WTC11 (cell line): ENCODE data around the gene CADM2. TPM values are rescaled to one million over a fixed set of nuclear protein-coding genes. Genes with fewer than 3 reads are reported as not detected.

Experiments
- ATAC-seq: fragments of 200-7000 bp; cut with Tn5 transposase; 2 replicates; pipeline ENCODE4 v1.10.0; 2021; ENCODE audit warnings: mild to moderate bottlenecking, moderate library complexity
- CTCF ChIA-PET: fragments of 300-600 bp; sonication (Branson Sonifier 250); formaldehyde crosslinking; loops from one replicate; lab custom pipeline; 2021; ENCODE audit warnings: antibody characterized with exemption; lab: Charles Lee
- POLR2A ChIA-PET: fragments of 350-600 bp; sonication (Branson Sonifier 250); formaldehyde crosslinking; loops from one replicate; lab custom pipeline; 2021; ENCODE audit warnings: antibody characterized with exemption; lab: Charles Lee
- DNase-seq: peaks from one replicate; pipeline ENCODE4 v3.0.0; 2021; ENCODE audit warnings: low spot score
- H3K27ac Mint-ChIP-seq: 2 replicates; pipeline ENCODE4 v1.8.0; 2021; ENCODE audit warnings: mixed read lengths
- H3K27me3 Mint-ChIP-seq: 2 replicates; pipeline ENCODE4 v1.8.0; 2021; ENCODE audit warnings: low read depth, mild to moderate bottlenecking, moderate library complexity, mixed read lengths
- H3K36me3 Mint-ChIP-seq: 2 replicates; pipeline ENCODE4 v1.8.0; 2021; ENCODE audit warnings: mixed read lengths
- H3K4me1 Mint-ChIP-seq: 2 replicates; pipeline ENCODE4 v1.8.0; 2022; ENCODE audit warnings: mixed read lengths
- H3K4me3 Mint-ChIP-seq: 2 replicates; pipeline ENCODE4 v1.8.0; 2021; ENCODE audit warnings: mild to moderate bottlenecking, moderate library complexity, mixed read lengths
- H3K9me3 Mint-ChIP-seq: 2 replicates; pipeline ENCODE4 v1.8.0; 2021; ENCODE audit warnings: mixed read lengths
- ATF6 ChIP-seq: sonication (generic); formaldehyde crosslinking; IDR thresholded peaks from 2 replicates; pipeline ENCODE4 v1.8.1; 2023; ENCODE audit warnings: mild to moderate bottlenecking, missing genetic modification reagents
- EMX1 ChIP-seq: fragments of 250-450 bp; sonication (Bioruptor Pico); IDR thresholded peaks from 2 replicates; pipeline ENCODE4 v1.8.0; 2021; ENCODE audit warnings: mild to moderate bottlenecking
- FOXK1 ChIP-seq: sonication (generic); formaldehyde crosslinking; IDR thresholded peaks from 2 replicates; pipeline ENCODE4 v1.8.0; 2022; ENCODE audit warnings: mild to moderate bottlenecking, moderate library complexity, missing genetic modification reagents
- FOXP1 ChIP-seq: sonication (generic); formaldehyde crosslinking; IDR thresholded peaks from 2 replicates; pipeline ENCODE4 v1.8.0; 2022; ENCODE audit warnings: missing genetic modification reagents, mild to moderate bottlenecking, moderate library complexity, borderline replicate concordance
- GTF2I ChIP-seq: fragments of 250-450 bp; sonication (Bioruptor Pico); conservative IDR thresholded peaks from 2 replicates; pipeline ENCODE4 v1.4.0; 2021; ENCODE audit warnings: mild to moderate bottlenecking
- JUN ChIP-seq: sonication (generic); formaldehyde crosslinking; IDR thresholded peaks from 2 replicates; pipeline ENCODE4 v1.8.0; 2023; ENCODE audit warnings: mild to moderate bottlenecking, missing genetic modification reagents
- KAT7 ChIP-seq: sonication (generic); formaldehyde crosslinking; IDR thresholded peaks from 2 replicates; pipeline ENCODE4 v1.8.1; 2023; ENCODE audit warnings: missing genetic modification reagents, mild to moderate bottlenecking, borderline replicate concordance
- NFATC4 ChIP-seq: fragments of 250-450 bp; sonication (Bioruptor Pico); IDR thresholded peaks from 2 replicates; pipeline ENCODE4 v1.9.0; 2021; ENCODE audit warnings: mild to moderate bottlenecking
- NFYB ChIP-seq: sonication (generic); formaldehyde crosslinking; conservative IDR thresholded peaks from 2 replicates; pipeline ENCODE4 v1.8.0; 2022; ENCODE audit warnings: low read depth, missing genetic modification reagents
- SMAD3 ChIP-seq: sonication (generic); formaldehyde crosslinking; IDR thresholded peaks from 2 replicates; pipeline ENCODE4 v1.8.0; 2022; ENCODE audit warnings: missing genetic modification reagents, mild to moderate bottlenecking, borderline replicate concordance
- TCF7 ChIP-seq: sonication (generic); formaldehyde crosslinking; IDR thresholded peaks from 2 replicates; pipeline ENCODE4 v1.8.0; 2022; ENCODE audit warnings: mild to moderate bottlenecking, low read depth, missing genetic modification reagents, moderate library complexity
- TP53 ChIP-seq: sonication (generic); formaldehyde crosslinking; IDR thresholded peaks from 2 replicates; pipeline ENCODE4 v1.8.1; 2023; ENCODE audit warnings: mild to moderate bottlenecking, missing genetic modification reagents
- USF1 ChIP-seq: sonication (generic); formaldehyde crosslinking; IDR thresholded peaks from 2 replicates; pipeline ENCODE4 v1.8.0; 2022; ENCODE audit warnings: mild to moderate bottlenecking, missing genetic modification reagents
- ZNF416 ChIP-seq: fragments of 250-450 bp; sonication (Bioruptor Pico); IDR thresholded peaks from 2 replicates; pipeline ENCODE4 v1.9.0; 2021; ENCODE audit warnings: mild to moderate bottlenecking, inconsistent platforms
- ZNF512 ChIP-seq: sonication (generic); formaldehyde crosslinking; IDR thresholded peaks from 2 replicates; pipeline ENCODE4 v1.8.1; 2022; ENCODE audit warnings: missing genetic modification reagents, borderline replicate concordance
- ZNF532 ChIP-seq: fragments of 250-450 bp; sonication (Bioruptor Pico); IDR thresholded peaks from 2 replicates; pipeline ENCODE4 v1.9.0; 2021; ENCODE audit warnings: mild to moderate bottlenecking, borderline replicate concordance
- ZNF671 ChIP-seq: fragments of 250-450 bp; sonication (Bioruptor Pico); IDR thresholded peaks from 2 replicates; pipeline ENCODE4 v1.8.0; 2021; ENCODE audit warnings: mild to moderate bottlenecking
- total RNA-seq: library from RNA; stranded (reverse); gene quantifications from 3 replicates; pipeline ENCODE4 v1.2.3, GENCODE V29; 2021
- TF ChIP-seq, protein P1 (sequence below): sonication (generic); formaldehyde crosslinking; IDR thresholded peaks from 2 replicates; pipeline ENCODE4 v1.8.1; 2022; ENCODE audit warnings: mild to moderate bottlenecking, missing genetic modification reagents, moderate library complexity, borderline replicate concordance
- TF ChIP-seq, protein P2 (sequence below): sonication (generic); formaldehyde crosslinking; IDR thresholded peaks from 2 replicates; pipeline ENCODE4 v1.8.0; 2023; ENCODE audit warnings: mild to moderate bottlenecking, missing genetic modification reagents
- TF ChIP-seq, protein P3 (sequence below): sonication (generic); formaldehyde crosslinking; IDR thresholded peaks from 2 replicates; pipeline ENCODE4 v1.8.1; 2023; ENCODE audit warnings: mild to moderate bottlenecking, missing genetic modification reagents, moderate library complexity

The CADM2 gene
- total RNA-seq, 1 experiment from 2014 or later = 18.8 TPM

DNA sequence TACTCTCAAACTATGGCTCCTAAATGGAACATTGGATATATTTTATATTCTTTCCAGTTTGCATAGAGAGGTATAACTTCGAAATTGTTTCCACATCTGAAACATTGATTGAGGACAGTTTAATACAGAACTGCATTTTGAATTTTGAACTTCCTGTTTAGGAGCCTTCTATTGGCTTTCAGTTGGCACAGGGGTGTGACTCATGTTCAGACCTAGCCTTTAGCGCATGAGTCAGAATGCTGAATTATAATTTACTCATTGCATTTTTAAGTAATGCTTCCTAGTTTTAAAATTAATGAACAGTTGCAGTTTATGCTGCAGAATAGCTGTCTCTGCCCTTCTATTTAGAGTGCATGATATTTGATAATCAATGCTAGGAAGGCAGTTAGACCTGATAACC lies 751.7 kb downstream of the CADM2 start:
- Mint-ChIP-seq H3K4me1 (peaks cover 26% of the 10 kb centered on the region), H3K9me3 (no peaks in the 10 kb centered on the region), H3K27me3 (no peaks in the 10 kb centered on the region), H3K4me3 (no peak overlapping the region), H3K27ac (no peak overlapping the region), H3K36me3 (no peaks in the 10 kb centered on the region)
- ATAC-seq (no peak), DNase-seq (no peak)
- TF ChIP-seq JUN (CRISPR knock-in tag) (no peak), TCF7 (CRISPR knock-in tag) (no peak), FOXK1 (CRISPR knock-in tag) (no peak), ZNF671 (CRISPR knock-in tag) (no peak), ZNF416 (CRISPR knock-in tag) (no peak), ZNF532 (CRISPR knock-in tag) (no peak), ATF6 (CRISPR knock-in tag) (no peak), SMAD3 (no peak), NFYB (CRISPR knock-in tag) (no peak), USF1 (CRISPR knock-in tag) (no peak), NFATC4 (CRISPR knock-in tag) (no peak), EMX1 (CRISPR knock-in tag) (no peak), GTF2I (CRISPR knock-in tag) (no peak), ZNF512 (CRISPR knock-in tag) (no peak), TP53 (CRISPR knock-in tag) (no peak), FOXP1 (CRISPR knock-in tag) (no peak), KAT7 (no peak)
- TF ChIP-seq, protein P1, sequence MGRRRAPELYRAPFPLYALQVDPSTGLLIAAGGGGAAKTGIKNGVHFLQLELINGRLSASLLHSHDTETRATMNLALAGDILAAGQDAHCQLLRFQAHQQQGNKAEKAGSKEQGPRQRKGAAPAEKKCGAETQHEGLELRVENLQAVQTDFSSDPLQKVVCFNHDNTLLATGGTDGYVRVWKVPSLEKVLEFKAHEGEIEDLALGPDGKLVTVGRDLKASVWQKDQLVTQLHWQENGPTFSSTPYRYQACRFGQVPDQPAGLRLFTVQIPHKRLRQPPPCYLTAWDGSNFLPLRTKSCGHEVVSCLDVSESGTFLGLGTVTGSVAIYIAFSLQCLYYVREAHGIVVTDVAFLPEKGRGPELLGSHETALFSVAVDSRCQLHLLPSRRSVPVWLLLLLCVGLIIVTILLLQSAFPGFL = no peak
- TF ChIP-seq, protein P2, sequence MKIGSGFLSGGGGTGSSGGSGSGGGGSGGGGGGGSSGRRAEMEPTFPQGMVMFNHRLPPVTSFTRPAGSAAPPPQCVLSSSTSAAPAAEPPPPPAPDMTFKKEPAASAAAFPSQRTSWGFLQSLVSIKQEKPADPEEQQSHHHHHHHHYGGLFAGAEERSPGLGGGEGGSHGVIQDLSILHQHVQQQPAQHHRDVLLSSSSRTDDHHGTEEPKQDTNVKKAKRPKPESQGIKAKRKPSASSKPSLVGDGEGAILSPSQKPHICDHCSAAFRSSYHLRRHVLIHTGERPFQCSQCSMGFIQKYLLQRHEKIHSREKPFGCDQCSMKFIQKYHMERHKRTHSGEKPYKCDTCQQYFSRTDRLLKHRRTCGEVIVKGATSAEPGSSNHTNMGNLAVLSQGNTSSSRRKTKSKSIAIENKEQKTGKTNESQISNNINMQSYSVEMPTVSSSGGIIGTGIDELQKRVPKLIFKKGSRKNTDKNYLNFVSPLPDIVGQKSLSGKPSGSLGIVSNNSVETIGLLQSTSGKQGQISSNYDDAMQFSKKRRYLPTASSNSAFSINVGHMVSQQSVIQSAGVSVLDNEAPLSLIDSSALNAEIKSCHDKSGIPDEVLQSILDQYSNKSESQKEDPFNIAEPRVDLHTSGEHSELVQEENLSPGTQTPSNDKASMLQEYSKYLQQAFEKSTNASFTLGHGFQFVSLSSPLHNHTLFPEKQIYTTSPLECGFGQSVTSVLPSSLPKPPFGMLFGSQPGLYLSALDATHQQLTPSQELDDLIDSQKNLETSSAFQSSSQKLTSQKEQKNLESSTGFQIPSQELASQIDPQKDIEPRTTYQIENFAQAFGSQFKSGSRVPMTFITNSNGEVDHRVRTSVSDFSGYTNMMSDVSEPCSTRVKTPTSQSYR (CRISPR knock-in tag) = no peak
- TF ChIP-seq, protein P3, sequence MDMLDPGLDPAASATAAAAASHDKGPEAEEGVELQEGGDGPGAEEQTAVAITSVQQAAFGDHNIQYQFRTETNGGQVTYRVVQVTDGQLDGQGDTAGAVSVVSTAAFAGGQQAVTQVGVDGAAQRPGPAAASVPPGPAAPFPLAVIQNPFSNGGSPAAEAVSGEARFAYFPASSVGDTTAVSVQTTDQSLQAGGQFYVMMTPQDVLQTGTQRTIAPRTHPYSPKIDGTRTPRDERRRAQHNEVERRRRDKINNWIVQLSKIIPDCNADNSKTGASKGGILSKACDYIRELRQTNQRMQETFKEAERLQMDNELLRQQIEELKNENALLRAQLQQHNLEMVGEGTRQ = no peak
- POLR2A ChIA-PET = no interaction called here
- CTCF ChIA-PET = no interaction called here
